Astrocyte (in vitro differentiated cells and primary cell): ENCODE data around the gene WSCD1. TPM values are rescaled to one million over a fixed set of nuclear protein-coding genes. Genes with fewer than 3 reads are reported as not detected.

Source experiments
- DNase-seq: peaks from one replicate; pipeline ENCODE4 v3.0.0-alpha.2; 2010; ENCODE audit warnings: low read depth
- FAIRE-seq: peaks from 2 replicates; lab custom pipeline; 2011; peaks lifted over from hg19 to GRCh38; lab: Jason Lieb, UNC
- H2AFZ ChIP-seq: 2 replicates; pipeline ENCODE4 v1.6.0; 2012; ENCODE audit warnings: low read depth, low read length, inconsistent platforms
- H3K27ac ChIP-seq: 2 replicates; pipeline ENCODE4 v1.5.1; 2011; ENCODE audit warnings: low read depth, low read length, inconsistent platforms
- H3K27me3 ChIP-seq: 2 replicates; pipeline ENCODE4 v1.6.0; 2011; ENCODE audit warnings: low read length, inconsistent platforms; ENCODE audit not compliant: insufficient read depth
- H3K36me3 ChIP-seq: 2 replicates; pipeline ENCODE4 v1.5.1; 2011; ENCODE audit warnings: low read length, inconsistent platforms; ENCODE audit not compliant: insufficient read depth
- H3K4me1 ChIP-seq: 2 replicates; pipeline ENCODE4 v1.5.1; 2011; ENCODE audit warnings: low read length, inconsistent platforms; ENCODE audit not compliant: insufficient read depth
- H3K4me2 ChIP-seq: 2 replicates; pipeline ENCODE4 v1.6.0; 2012; ENCODE audit warnings: low read length, inconsistent platforms
- H3K4me3 ChIP-seq: 2 replicates; pipeline ENCODE4 v1.5.1; 2011; ENCODE audit warnings: low read depth, mild to moderate bottlenecking, low read length, inconsistent platforms; ENCODE audit not compliant: insufficient read depth
- H3K79me2 ChIP-seq: 2 replicates; pipeline ENCODE4 v1.6.0; 2012; ENCODE audit warnings: mild to moderate bottlenecking, low read length, inconsistent platforms; ENCODE audit not compliant: insufficient read depth
- H3K9ac ChIP-seq: 2 replicates; pipeline ENCODE4 v1.6.0; 2012; ENCODE audit warnings: mild to moderate bottlenecking, low read length, inconsistent platforms
- H3K9me3 ChIP-seq: 2 replicates; pipeline ENCODE4 v1.5.1; 2012; ENCODE audit warnings: low read depth, mild to moderate bottlenecking, low read length, inconsistent platforms; ENCODE audit not compliant: insufficient read depth
- H4K20me1 ChIP-seq: 2 replicates; pipeline ENCODE4 v1.6.0; 2012; ENCODE audit warnings: low read length, inconsistent platforms; ENCODE audit not compliant: insufficient read depth
- H3K27ac Mint-ChIP-seq: one replicate; pipeline ENCODE4 v1.8.0; 2021; ENCODE audit warnings: mild to moderate bottlenecking, mixed read lengths; ENCODE audit not compliant: unreplicated experiment
- H3K27me3 Mint-ChIP-seq: one replicate; pipeline ENCODE4 v1.8.0; 2021; ENCODE audit warnings: low read depth, mixed read lengths; ENCODE audit not compliant: unreplicated experiment
- H3K36me3 Mint-ChIP-seq: one replicate; pipeline ENCODE4 v1.8.0; 2021; ENCODE audit warnings: low read depth, mixed read lengths; ENCODE audit not compliant: unreplicated experiment
- H3K4me1 Mint-ChIP-seq: one replicate; pipeline ENCODE4 v1.8.0; 2021; ENCODE audit warnings: low read depth, mixed read lengths; ENCODE audit not compliant: unreplicated experiment
- H3K4me3 Mint-ChIP-seq: one replicate; pipeline ENCODE4 v1.8.0; 2021; ENCODE audit warnings: mild to moderate bottlenecking, moderate library complexity, mixed read lengths; ENCODE audit not compliant: unreplicated experiment
- H3K9me3 Mint-ChIP-seq: one replicate; pipeline ENCODE4 v1.8.0; 2021; ENCODE audit warnings: mild to moderate bottlenecking, mixed read lengths; ENCODE audit not compliant: unreplicated experiment
- EZH2 ChIP-seq: IDR thresholded peaks from 2 replicates; pipeline ENCODE4 v1.6.1; 2012; ENCODE audit warnings: mild to moderate bottlenecking, low read length, inconsistent platforms; ENCODE audit not compliant: insufficient read depth
- total RNA-seq: library from RNA; stranded (reverse); gene quantifications from 2 replicates; pipeline ENCODE4 v1.2.1, GENCODE V29; 2021
- TF ChIP-seq, protein P1 (sequence below): IDR thresholded peaks from 2 replicates; pipeline ENCODE4 v1.5.1; 2011; ENCODE audit warnings: low read depth, mild to moderate bottlenecking, inconsistent platforms, low read length, moderate library complexity; ENCODE audit not compliant: insufficient read depth

Gene WSCD1
- total RNA-seq, 1 donor from 2014 or later: 3.9 TPM

GRCh38 chr17:6101706-6102105, 31.5 kb downstream of the WSCD1 start:
- peaks cover 10% of the 10 kb centered on the region for H3K36me3 Mint-ChIP-seq
- peaks cover 24% of the 10 kb centered on the region for H3K27me3 Mint-ChIP-seq
- Histone ChIP-seq H3K27me3 (no peaks in the 10 kb centered on the region), H3K4me2 (no peak overlapping the region), H3K4me3 (no peak overlapping the region), H3K36me3 (no peaks in the 10 kb centered on the region), H2AFZ (no peak overlapping the region), H3K27ac (no peak overlapping the region), H3K9ac (no peak overlapping the region), H4K20me1 (no peaks in the 10 kb centered on the region), H3K4me1 (no peaks in the 10 kb centered on the region), H3K79me2 (no peaks in the 10 kb centered on the region), H3K9me3 (no peaks in the 10 kb centered on the region)
- H3K4me3 Mint-ChIP-seq: no peak overlapping the region
- TF ChIP-seq EZH2: no peak
- TF ChIP-seq, protein P1, sequence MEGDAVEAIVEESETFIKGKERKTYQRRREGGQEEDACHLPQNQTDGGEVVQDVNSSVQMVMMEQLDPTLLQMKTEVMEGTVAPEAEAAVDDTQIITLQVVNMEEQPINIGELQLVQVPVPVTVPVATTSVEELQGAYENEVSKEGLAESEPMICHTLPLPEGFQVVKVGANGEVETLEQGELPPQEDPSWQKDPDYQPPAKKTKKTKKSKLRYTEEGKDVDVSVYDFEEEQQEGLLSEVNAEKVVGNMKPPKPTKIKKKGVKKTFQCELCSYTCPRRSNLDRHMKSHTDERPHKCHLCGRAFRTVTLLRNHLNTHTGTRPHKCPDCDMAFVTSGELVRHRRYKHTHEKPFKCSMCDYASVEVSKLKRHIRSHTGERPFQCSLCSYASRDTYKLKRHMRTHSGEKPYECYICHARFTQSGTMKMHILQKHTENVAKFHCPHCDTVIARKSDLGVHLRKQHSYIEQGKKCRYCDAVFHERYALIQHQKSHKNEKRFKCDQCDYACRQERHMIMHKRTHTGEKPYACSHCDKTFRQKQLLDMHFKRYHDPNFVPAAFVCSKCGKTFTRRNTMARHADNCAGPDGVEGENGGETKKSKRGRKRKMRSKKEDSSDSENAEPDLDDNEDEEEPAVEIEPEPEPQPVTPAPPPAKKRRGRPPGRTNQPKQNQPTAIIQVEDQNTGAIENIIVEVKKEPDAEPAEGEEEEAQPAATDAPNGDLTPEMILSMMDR: no peak
- no peak for DNase-seq
- FAIRE-seq: no peak
- H3K27ac Mint-ChIP-seq: no peak overlapping the region
- peaks cover 6% of the 10 kb centered on the region for H3K9me3 Mint-ChIP-seq
- no peaks in the 10 kb centered on the region for H3K4me1 Mint-ChIP-seq

DNA sequence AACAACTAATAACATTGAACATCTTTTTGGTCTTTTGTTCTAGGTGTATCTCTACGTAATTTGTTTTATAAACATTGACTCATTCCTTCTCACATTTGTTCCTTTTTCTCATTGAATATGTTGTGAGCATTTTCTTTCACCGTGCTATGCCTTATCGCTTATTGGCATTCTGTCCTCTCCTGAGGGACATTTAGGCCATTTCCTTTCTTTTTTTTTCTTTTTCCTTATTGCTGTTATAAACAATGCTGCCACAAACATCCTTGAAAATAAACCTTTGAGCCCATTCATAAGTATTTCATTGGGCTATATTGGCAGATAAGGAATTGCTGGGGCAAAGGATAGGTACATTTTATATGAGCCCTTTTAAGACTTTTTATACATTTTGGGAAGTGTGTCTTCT, 32.4 kb downstream of the WSCD1 start:
- H3K27me3 ChIP-seq: no peaks in the 10 kb centered on the region
- Mint-ChIP-seq H3K4me3 (no peak overlapping the region), H3K4me1 (no peaks in the 10 kb centered on the region), H3K27me3 (peaks cover 20% of the 10 kb centered on the region), H3K36me3 (peaks cover 11% of the 10 kb centered on the region), H3K27ac (no peak overlapping the region), H3K9me3 (peaks cover 6% of the 10 kb centered on the region)
- no peak overlapping the region for H3K27ac ChIP-seq
- no peaks in the 10 kb centered on the region for H3K4me1 ChIP-seq
- no peak for DNase-seq
- no peak overlapping the region for H3K4me3 ChIP-seq
- no peaks in the 10 kb centered on the region for H3K9me3 ChIP-seq
- no peak overlapping the region for H3K4me2 ChIP-seq
- H4K20me1 ChIP-seq: no peaks in the 10 kb centered on the region
- TF ChIP-seq EZH2: no peak
- TF ChIP-seq, protein P1: no peak
- no peaks in the 10 kb centered on the region for H3K36me3 ChIP-seq
- no peak overlapping the region for H2AFZ ChIP-seq
- H3K9ac ChIP-seq: no peak overlapping the region
- FAIRE-seq: no peak
- no peaks in the 10 kb centered on the region for H3K79me2 ChIP-seq

- Histone ChIP-seq H3K4me2 (no peak overlapping the region), H3K79me2 (no peaks in the 10 kb centered on the region), H3K9me3 (no peaks in the 10 kb centered on the region), H3K9ac (no peak overlapping the region), H2AFZ (no peak overlapping the region), H3K27ac (no peak overlapping the region), H4K20me1 (no peaks in the 10 kb centered on the region), H3K4me1 (no peaks in the 10 kb centered on the region), H3K27me3 (no peaks in the 10 kb centered on the region), H3K4me3 (no peak overlapping the region), H3K36me3 (no peaks in the 10 kb centered on the region)
- DNase-seq (no peak), FAIRE-seq (no peak)
- H3K4me3 Mint-ChIP-seq: no peak overlapping the region
- H3K36me3 Mint-ChIP-seq: peaks cover 8% of the 10 kb centered on the region
- peaks cover 6% of the 10 kb centered on the region for H3K9me3 Mint-ChIP-seq
- no peaks in the 10 kb centered on the region for H3K4me1 Mint-ChIP-seq
- H3K27me3 Mint-ChIP-seq: peaks cover 25% of the 10 kb centered on the region
- TF ChIP-seq, protein P1: no peak
- no peak for TF ChIP-seq EZH2
- no peak overlapping the region for H3K27ac Mint-ChIP-seq
Observed at GRCh38 chr17:6104956-6105648, 34.9 kb downstream of the WSCD1 start.
